Astrocyte of the cerebellum (primary cell): ENCODE measurements around the gene PTPRQ.

Experiments
- DNase-seq: peaks from one replicate; pipeline ENCODE4 v3.0.0-alpha.2; 2011; ENCODE audit warnings: low read depth
- H3K4me3 ChIP-seq: 2 replicates; pipeline ENCODE4 v1.5.1; 2011; ENCODE audit warnings: mild to moderate bottlenecking, low read depth, low read length, moderate library complexity
- CTCF ChIP-seq: IDR thresholded peaks from 2 replicates; pipeline ENCODE4 v1.5.1; 2012; ENCODE audit warnings: low read length, low read depth, moderate library complexity, mild to moderate bottlenecking; ENCODE audit errors: missing control alignments
- in situ Hi-C: cut with HindIII; loops from 2 replicates; pipeline ENCODE4 v1.10.0; 2017; ENCODE audit warnings: low sequenced_read_pairs

The PTPRQ gene

DNA sequence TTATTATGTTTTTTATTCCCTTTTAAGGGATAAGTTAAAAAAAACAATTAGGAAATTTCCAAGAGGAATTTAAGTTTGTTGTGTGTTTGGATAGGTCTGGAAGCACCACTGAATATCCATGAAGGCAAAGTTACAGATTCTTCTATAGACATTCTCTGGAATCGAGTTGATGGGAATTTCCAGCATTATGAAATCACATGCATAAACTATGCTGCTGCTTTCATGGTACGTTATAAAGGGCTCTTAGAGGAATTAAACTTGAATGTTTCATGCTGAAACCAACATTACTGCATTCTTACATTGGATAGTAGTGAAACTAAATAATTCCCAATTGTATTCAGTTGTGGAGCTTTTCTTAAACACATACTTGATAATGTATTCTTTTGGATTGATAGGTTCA, 21.5 kb upstream of the PTPRQ start:
- in situ Hi-C loops = no loop called here
- no peak for TF ChIP-seq CTCF
- DNase-seq = peak; percentile 44
- H3K4me3 ChIP-seq = no peak overlapping the region

GRCh38 chr12:80432061-80432460, 12.0 kb upstream of the PTPRQ start:
- in situ Hi-C loops = no loop called here
- TF ChIP-seq CTCF = no peak

DNA sequence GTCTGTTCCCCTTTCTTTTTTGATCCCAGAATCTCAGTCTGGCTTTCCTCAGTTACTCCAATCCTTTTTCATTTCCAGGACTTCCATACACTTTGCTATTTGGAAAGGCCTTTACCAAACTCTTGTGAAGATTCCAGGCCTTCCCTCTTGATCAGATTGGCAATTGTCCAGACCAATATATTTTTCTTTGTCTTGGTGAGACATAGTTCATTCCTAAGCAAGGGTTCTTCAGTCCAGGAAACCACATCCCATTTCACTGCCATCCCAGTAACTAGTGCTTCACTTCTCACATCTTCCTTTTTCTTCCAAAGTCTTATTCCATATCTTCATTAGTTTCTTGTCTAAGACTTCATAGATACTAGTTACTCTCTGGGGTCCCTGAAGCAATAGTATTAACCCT, 2.1 kb upstream of the PTPRQ start:
- H3K4me3 ChIP-seq = no peak overlapping the region
- TF ChIP-seq CTCF = no peak
- in situ Hi-C loops = no loop called here
- peak; percentile 80 for DNase-seq

More at GRCh38 chr12:80432061-80432460, 12.0 kb upstream of the PTPRQ start:
- DNase-seq = no peak
- H3K4me3 ChIP-seq = no peak overlapping the region

DNA sequence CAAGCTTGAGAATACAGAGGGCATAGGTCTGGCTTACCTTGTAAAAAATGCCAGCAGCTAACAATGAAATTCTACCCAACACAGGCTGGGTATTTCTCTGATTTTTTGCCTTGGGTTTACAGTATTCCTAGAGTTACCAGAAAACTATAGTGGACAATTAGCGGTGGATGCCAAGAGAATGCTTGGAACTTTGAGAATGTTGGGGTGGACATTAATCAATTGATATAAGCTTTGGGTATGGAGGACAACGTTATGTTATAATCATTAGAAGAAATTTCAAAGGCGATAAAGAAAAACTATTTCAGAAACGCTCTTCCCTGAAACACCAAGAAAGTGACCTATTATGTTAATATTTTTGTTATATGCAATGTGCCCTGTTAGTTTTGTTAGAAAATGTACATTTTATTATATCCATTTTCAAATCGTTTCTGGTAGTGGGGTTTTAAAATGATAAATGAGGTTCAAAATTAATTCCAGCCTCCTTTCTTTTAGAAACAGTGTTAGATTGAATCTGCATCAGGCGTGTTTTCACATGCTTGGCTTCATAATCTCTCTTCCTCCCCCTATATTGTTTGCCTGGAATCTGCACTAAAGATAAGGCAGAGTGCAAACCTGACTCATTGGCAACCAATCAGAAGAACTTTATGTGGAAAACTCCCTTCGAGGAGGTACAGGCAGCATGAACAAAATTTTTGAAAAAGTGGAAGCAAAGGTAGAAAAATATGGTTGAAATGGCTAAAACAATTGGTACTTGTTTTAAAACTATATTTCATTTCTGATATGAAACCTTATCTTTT, 1.4 kb upstream of the PTPRQ start:
- no peak for DNase-seq
- no peak overlapping the region for H3K4me3 ChIP-seq
- no peak for TF ChIP-seq CTCF
- in situ Hi-C loops = no loop called here

DNA sequence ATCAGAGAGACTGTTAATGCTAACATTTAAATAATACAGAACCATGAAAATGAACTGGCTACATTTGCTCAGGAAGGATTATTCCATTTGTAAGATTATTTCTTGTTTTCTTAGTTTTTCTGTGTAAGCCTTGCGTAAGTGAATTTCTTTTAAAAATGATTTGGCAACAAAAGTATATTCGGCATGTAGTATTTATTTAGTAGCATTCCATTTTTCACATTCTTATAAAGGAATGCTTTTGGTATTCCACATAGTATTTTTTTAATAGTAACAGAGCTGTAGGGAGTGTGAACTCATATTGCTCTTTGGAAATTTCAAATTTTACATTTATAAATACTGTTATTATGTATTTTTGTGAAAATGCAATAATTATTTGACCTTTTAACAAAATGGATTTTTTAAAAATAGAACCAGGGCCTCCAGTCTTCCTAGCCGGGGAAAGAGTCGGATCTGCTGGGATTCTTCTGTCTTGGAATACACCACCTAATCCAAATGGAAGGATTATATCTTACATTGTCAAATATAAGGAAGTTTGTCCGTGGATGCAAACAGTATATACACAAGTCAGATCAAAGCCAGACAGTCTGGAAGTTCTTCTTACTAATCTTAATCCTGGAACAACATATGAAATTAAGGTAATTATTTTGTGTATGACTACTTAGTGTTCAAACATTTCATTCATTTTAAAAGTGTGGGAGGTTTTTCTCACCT, 1.2 kb downstream of the PTPRQ start:
- DNase-seq = peak; percentile 22
- no peak for TF ChIP-seq CTCF
- H3K4me3 ChIP-seq = peak overlapping the region; percentile 11

GRCh38 chr12:80456513-80456912, 12.5 kb downstream of the PTPRQ start:
- in situ Hi-C loops = no loop called here
- no peak for TF ChIP-seq CTCF
- H3K4me3 ChIP-seq = no peak overlapping the region
- no peak for DNase-seq

More for the DNA sequence above, 1.2 kb downstream of the PTPRQ start:
- in situ Hi-C loops = no loop called here
